PC-9 (cell line): ENCODE measurements around the gene RET.

Experiments used
- EZH2 ChIP-seq: fragments of 200-600 bp; sonication (generic); IDR thresholded peaks from 2 replicates; pipeline ENCODE4 v1.8.0; 2017; ENCODE audit warnings: antibody characterized with exemption, low read depth
- TF ChIP-seq, protein P1 (sequence below): fragments of 200-600 bp; sonication (generic); conservative IDR thresholded peaks from 2 replicates; pipeline ENCODE4 v1.6.1; 2017; ENCODE audit warnings: mixed run types, antibody characterized with exemption, mild to moderate bottlenecking, moderate library complexity

DNA sequence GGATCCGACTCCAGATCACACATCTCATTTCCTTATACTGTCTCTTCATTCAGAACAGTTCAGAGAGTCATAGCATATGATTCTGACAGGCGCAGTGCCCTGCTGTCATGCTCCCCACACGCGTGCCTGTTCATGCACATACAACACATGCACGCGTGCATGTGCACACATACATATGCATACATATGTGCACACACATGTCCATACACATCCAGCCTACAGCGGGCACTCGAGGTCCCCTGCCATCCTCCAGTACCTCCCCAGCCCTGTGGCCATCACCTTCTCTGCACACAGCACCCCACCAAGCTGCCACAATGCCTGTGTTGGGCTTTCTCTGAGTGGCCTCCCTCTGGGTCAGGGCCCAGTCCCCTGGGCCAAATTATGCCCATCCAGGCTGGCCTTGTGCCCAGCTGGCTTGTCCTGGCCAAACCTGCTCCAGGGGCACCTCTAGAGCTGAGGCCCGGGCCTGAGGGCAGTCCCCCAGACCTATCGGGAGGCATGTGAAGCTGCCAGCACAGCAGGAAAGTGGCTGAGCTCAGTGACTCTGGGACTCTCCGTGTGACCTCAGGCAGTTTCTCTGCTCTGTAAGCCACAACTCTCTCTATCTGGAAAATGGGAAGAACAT lies 49.4 kb upstream of the RET start:
- TF ChIP-seq, protein P1, sequence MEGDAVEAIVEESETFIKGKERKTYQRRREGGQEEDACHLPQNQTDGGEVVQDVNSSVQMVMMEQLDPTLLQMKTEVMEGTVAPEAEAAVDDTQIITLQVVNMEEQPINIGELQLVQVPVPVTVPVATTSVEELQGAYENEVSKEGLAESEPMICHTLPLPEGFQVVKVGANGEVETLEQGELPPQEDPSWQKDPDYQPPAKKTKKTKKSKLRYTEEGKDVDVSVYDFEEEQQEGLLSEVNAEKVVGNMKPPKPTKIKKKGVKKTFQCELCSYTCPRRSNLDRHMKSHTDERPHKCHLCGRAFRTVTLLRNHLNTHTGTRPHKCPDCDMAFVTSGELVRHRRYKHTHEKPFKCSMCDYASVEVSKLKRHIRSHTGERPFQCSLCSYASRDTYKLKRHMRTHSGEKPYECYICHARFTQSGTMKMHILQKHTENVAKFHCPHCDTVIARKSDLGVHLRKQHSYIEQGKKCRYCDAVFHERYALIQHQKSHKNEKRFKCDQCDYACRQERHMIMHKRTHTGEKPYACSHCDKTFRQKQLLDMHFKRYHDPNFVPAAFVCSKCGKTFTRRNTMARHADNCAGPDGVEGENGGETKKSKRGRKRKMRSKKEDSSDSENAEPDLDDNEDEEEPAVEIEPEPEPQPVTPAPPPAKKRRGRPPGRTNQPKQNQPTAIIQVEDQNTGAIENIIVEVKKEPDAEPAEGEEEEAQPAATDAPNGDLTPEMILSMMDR = no peak
- TF ChIP-seq EZH2 = no peak
